AG09319 (cell line): ENCODE results near the gene CACNG7.
A peak's percentile ranks its signal among the peaks of the same experiment; 100 is the strongest.

Source experiments
- DNase-seq: peaks from one replicate; pipeline ENCODE4 v3.0.0-alpha.2; 2010; ENCODE audit warnings: low read depth; ENCODE audit errors: extremely low read depth
- CTCF ChIP-seq: IDR thresholded peaks from 2 replicates; pipeline ENCODE4 v1.5.1; 2011; ENCODE audit warnings: low read depth, mild to moderate bottlenecking, inconsistent platforms, low read length, moderate library complexity

Gene CACNG7

GRCh38 chr19:53916004-53916403 lies 6.9 kb downstream of the CACNG7 start:
- no peak for TF ChIP-seq CTCF
- no peak for DNase-seq

- TF ChIP-seq CTCF, result no peak
- DNase-seq, result no peak
Measured at GRCh38 chr19:53917356-53917755, 8.3 kb downstream of the CACNG7 start.

GRCh38 chr19:53927739-53928138 lies 18.7 kb downstream of the CACNG7 start:
- no peak for TF ChIP-seq CTCF

GRCh38 chr19:53936029-53936428 lies 27.0 kb downstream of the CACNG7 start:
- no peak for DNase-seq
- TF ChIP-seq CTCF, result no peak

More at GRCh38 chr19:53927739-53928138, 18.7 kb downstream of the CACNG7 start:
- DNase-seq, result peak; percentile 8

GRCh38 chr19:53942001-53942786 lies 33.1 kb downstream of the CACNG7 start:
- DNase-seq, result no peak
- no peak for TF ChIP-seq CTCF

GRCh38 chr19:53944416-53944815 lies 35.3 kb downstream of the CACNG7 start:
- TF ChIP-seq CTCF, result no peak
- no peak for DNase-seq

- no peak for DNase-seq
- no peak for TF ChIP-seq CTCF
Measured at GRCh38 chr19:53944933-53945332, 35.9 kb downstream of the CACNG7 start.
